ENCODE measurements around the gene NUP42.

Gene NUP42

DNA sequence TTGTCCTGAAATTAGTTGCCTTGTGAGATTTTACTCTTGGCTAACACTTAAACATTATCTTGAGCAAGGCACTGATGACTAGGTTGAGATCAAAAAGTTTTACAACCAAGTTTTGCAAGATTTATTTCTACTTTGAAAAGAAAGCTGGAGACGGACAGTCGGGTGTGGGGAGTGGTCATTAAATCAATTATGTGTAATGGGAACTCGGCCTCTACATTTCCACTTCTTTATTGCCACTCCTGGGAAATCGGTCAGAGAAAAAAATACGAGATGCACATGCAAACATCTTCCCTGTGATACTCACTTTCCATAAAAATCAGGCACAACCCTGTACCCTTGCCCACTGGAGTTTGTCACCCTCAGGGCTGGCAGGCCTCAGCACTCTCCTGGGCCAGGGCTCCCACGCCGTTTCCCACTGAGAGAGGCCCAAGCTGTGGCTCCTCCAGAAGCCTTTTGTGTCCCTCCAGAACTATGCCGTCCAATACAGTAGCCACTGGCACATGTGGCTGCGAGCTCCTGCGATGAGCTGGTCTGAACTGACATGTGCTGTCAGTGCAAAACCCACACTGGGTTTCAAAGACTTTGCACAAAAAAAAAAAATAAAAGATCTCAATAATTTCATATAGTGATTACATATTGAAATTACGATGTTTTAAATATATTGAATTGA, 57.3 kb downstream of the NUP42 start:
- no peak for DNase-seq

DNA sequence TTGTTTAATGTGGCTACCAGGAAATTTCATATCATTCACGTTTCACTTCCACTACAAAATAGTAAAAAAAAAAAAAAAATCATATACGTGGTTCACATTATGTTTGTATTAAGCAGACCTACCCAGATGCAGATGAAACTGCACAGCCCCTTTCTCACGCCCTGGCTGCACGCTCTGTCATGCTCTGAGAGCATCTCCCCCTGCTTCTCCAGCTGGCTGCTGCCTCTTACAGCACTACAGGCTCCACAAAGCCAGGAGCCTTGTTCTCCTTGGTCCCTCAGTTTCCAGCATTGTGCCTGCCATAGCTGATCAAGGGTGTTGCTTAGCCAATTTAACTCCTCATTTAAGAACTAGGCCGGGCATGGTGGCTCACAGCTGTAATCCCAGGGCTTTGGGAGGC, 57.9 kb downstream of the NUP42 start:
- DNase-seq, result no peak

DNA sequence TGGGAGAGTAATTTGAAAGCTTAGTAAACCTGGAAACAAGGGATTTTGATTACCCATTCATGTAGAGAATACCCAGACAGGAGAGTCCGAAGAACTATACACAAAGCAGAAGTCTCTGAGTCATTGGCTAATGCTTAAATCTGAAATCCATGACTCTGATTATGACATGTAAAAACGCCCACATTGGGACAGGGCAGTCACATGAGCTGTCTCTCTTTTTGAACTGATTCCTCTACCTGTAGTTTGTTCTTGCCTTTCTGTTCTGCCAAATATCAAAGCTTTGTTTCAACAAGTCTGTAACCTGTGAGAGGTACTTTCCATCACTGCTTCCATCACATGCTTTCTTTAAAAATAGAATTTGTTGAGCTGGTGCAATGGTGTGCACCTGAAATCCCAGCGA, 60.5 kb downstream of the NUP42 start:
- no peak for DNase-seq

DNA sequence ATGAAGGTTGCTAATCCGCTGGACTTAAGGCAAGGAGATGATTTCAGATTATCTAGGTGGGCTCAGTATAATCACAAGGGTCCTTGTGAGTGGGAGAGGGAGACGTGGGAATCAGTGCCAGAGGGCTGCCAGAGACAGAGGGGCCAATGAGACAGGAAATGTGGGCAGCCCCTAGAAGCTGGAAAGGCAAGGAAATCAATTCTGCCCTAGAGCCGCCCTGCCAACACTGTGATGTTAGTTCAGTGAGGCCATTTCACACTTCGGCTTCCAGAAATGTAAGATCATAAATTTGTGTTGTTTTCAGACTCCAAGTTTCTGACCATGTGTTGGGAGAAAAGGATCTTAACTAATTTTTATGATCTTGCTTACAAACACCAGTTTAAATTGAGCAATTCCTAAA, 61.1 kb downstream of the NUP42 start:
- DNase-seq, result peak; percentile 28

DNA sequence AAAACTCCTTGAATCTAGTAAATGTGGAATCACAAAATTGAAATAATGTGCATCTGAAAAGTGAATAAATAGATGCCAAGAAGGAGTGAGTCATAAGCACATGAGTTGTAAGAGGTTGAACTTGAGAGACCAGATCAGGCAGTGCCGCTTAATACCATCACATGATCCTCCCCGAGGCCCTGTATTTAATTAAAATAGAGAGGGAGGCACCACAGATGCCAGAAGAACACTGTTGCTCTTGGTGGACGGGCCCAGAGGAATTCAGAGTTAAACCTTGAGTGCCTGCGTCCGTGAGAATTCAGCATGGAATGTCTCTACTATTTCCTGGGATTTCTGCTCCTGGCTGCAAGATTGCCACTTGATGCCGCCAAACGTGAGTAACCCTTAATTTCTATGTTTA, 64.7 kb downstream of the NUP42 start, which contains the start of gene GPNMB:
TSS of gene GPNMB (plus strand) at position 221 of the 400 bp plus-strand sequence. CDS start at position 304, 83 bp downstream.
- peak; percentile 55 for DNase-seq

DNA sequence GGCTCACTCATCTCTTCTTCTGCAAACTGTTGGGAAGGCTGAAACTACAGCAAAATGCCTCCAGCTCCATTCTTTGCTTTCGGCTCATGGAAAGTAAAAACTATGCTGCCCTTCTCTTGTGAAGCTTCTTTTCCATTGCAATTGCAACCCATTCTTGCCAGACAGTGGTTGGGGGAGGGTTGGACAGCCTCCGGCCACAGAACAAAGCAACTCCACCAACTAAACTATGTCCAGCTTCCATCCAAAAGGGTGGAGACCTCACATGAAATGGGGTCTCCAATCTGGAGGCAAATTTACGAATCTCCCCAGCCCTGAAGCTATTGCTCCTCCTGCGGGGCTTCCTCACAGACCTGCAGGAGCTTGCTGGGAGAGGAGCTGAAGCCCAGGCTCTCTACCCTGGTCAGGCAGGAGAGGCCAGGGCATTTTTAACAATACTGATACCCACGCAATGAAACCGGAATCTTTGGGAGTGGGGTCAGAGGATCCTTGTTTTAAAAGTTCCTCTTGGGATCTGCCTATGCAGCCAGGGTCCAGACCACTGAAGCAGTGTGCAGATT, 65.3 kb downstream of the NUP42 start:
- DNase-seq, result peak; percentile 60

DNA sequence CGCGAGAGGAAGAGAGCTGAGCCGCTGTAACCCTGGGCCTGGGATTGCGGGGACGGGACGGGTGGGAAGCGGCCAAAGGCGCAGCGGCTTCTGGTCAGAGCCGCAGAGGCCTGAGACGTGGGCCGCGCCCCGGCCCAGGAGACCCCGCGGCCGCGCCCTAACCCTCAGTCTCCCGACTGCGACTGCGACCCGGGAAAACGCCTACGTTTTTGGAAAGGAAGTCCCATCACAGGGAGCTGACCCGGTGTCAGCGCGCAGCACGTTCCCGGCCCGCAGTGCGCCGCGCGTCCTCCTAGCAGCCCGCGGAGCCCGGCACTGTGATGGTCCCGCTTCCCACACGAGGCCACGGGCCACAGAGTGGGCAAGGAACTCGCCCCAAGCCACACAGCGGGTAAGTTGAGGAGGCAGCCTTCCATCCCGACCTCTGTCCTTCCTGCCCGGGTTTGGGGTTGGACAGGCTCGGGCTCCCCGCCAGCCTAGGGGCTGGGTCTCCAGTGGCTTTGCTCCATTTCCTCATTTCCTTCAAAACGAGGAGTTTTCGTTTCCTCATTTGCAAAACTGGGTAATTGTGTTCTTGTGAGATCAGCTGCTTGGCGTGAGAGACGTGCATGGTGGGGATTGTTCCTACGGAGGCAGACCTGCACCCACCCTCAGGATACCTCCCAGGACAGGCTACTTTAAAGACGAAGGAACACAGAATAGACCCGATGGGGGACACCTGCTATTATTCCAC, 65.9 kb downstream of the NUP42 start:
- DNase-seq, result peak; percentile 49

DNA sequence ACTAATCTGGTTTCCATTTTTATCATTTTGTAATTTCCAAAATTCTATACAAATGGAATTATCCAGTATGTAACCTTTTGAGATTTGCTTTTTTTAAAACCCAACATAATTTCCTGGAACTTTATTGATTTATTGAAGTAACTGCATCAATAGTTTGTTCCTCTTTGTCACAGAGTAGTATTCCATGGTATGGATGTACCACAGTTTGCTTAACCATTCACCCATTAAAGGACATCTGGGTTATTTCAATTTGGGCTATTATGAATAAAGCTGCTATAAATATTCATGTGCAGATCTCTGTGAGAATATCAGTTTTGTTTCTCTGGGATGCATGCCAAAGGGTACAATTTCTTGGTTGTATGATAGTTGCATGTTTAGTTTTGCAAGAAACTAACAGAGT, 67.6 kb downstream of the NUP42 start:
- no peak for DNase-seq

All from femur (tissue), 1 donor.